Measurements from ENCODE around the gene RPS6KA5.
"Not testable (repeated sequence)": the region's sequence is repeated elsewhere in the genome, so short reads cannot be mapped to it uniquely, and the experiment has no call there.

The RPS6KA5 gene

GRCh38 chr14:91060351-91061055, at the start of gene RPS6KA5:
Gene RPS6KA5, minus strand, starts transcription at chr14:91060641. Its CDS starts 207 bp downstream, at chr14:91060434.
- peak; percentile 100 for DNase-seq

- DNase-seq, result no peak
These were observed 48.6 kb upstream of the RPS6KA5 start for GRCh38 chr14:91108941-91109611.

GRCh38 chr14:91103116-91103515, 42.7 kb upstream of the RPS6KA5 start:
- no peak for DNase-seq

- no peak for DNase-seq
These were observed 39.7 kb upstream of the RPS6KA5 start for GRCh38 chr14:91100102-91100501.

GRCh38 chr14:91098591-91098990, 38.1 kb upstream of the RPS6KA5 start:
- no peak for DNase-seq

GRCh38 chr14:91097657-91098056, 37.2 kb upstream of the RPS6KA5 start:
- not testable (repeated sequence) for DNase-seq

- no peak for DNase-seq
These were observed 34.7 kb upstream of the RPS6KA5 start for GRCh38 chr14:91095178-91095577.

- no peak for DNase-seq
These were observed 34.3 kb upstream of the RPS6KA5 start for GRCh38 chr14:91094772-91095171.

- not testable (repeated sequence) for DNase-seq
These were observed 33.5 kb upstream of the RPS6KA5 start for GRCh38 chr14:91093743-91094472.

GRCh38 chr14:91092073-91092472, 31.6 kb upstream of the RPS6KA5 start:
- DNase-seq, result no peak

- DNase-seq, result no peak
These were observed 30.3 kb upstream of the RPS6KA5 start for GRCh38 chr14:91090743-91091142.

- no peak for DNase-seq
These were observed 29.6 kb upstream of the RPS6KA5 start for GRCh38 chr14:91089958-91090535.

- DNase-seq, result no peak
These were observed 28.3 kb upstream of the RPS6KA5 start for GRCh38 chr14:91088585-91089235.

GRCh38 chr14:91087470-91087869, 27.0 kb upstream of the RPS6KA5 start:
- DNase-seq, result not testable (repeated sequence)

GRCh38 chr14:91084516-91084915, 24.1 kb upstream of the RPS6KA5 start:
- no peak for DNase-seq

GRCh38 chr14:91082282-91082681, 21.8 kb upstream of the RPS6KA5 start:
- DNase-seq, result no peak

- DNase-seq, result no peak
These were observed 19.6 kb upstream of the RPS6KA5 start for GRCh38 chr14:91080071-91080470.

GRCh38 chr14:91078095-91078737, 17.8 kb upstream of the RPS6KA5 start:
- no peak for DNase-seq

GRCh38 chr14:91075553-91075952, 15.1 kb upstream of the RPS6KA5 start:
- no peak for DNase-seq

- DNase-seq, result no peak
These were observed 10.1 kb upstream of the RPS6KA5 start for GRCh38 chr14:91070572-91070971.

GRCh38 chr14:91068642-91069041, 8.2 kb upstream of the RPS6KA5 start:
- no peak for DNase-seq

- DNase-seq, result no peak
These were observed 6.7 kb upstream of the RPS6KA5 start for GRCh38 chr14:91067186-91067585.

All from NCI-H2081 treated with DMSO at 0.1 percent for 48 hours (cell line).